ENCODE data around the gene GINS3.

GINS3 gene

GRCh38 chr16:58426966-58427365 is 34.7 kb downstream of the GINS3 start:
- peak in 3 of 4 experiments; percentile 23 to 47 (median 32) for DNase-seq

GRCh38 chr16:58428621-58429542 is 36.6 kb downstream of the GINS3 start:
- no peak for DNase-seq

- no peak for DNase-seq
Observed at GRCh38 chr16:58430718-58431117, 38.4 kb downstream of the GINS3 start.

GRCh38 chr16:58433569-58433951 is 41.3 kb downstream of the GINS3 start:
- no peak for DNase-seq

DNA sequence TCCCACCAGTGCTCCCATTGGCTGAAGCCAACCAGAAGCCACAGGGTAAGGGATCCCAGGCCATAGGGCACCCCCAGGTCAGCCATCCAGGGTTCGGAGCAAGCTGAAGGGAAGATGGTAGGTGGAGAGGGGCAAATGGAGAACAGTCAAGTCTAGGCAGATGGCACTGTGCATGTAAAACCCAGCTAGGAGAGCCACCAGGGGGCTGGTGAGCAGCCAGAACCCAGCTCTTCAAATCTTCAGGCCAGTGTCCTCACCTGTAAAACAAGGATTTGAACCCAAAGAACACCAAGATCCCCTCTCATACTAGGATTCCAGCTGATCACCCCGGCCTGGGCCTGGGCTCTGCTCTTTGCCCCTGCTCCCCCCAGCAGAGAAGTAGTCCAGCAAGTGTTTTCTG is 43.5 kb downstream of the GINS3 start:
- no peak for DNase-seq

- DNase-seq: no peak
Observed at GRCh38 chr16:58440131-58440530, 47.9 kb downstream of the GINS3 start.

- DNase-seq: no peak
Observed at GRCh38 chr16:58442547-58442946, 50.3 kb downstream of the GINS3 start.

DNA sequence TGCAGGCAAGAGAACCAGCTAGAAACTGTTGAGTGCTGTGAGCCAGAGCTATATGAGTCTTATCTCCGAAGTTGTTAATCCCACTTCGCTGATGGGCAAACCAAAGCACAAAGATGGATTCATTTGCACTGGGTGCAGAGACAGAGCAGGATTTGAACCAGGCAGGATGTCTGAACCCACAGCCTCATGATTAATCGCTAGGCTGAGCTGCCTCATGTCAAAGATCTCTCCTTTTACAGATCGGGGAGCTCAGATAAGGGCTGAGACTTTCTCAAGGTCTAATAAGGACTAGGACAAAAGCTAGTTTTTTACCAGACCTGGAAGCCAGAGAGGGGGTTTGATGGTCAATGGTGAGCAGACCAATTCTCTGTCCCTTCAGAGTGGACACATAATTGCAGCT is 51.5 kb downstream of the GINS3 start:
- no peak for DNase-seq

DNA sequence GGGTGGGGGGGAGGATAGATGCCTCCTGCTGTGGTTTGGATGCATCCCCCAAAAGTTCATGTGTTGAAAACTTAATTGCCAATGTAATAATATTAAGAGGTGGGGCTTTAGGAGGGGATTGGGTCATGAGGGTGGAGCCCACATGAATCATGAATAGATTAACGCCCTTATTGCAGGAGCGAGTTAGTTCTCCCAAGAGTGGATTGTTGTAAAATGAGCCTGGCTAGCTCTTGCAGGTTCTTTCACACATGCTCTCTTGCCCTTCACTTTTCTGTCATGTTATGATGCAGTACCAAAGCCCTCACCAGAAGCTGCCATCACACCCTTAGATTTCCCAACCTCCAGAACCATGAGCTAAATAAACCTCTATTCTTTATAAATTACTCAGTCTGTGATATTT is 52.0 kb downstream of the GINS3 start:
- no peak for DNase-seq

DNA sequence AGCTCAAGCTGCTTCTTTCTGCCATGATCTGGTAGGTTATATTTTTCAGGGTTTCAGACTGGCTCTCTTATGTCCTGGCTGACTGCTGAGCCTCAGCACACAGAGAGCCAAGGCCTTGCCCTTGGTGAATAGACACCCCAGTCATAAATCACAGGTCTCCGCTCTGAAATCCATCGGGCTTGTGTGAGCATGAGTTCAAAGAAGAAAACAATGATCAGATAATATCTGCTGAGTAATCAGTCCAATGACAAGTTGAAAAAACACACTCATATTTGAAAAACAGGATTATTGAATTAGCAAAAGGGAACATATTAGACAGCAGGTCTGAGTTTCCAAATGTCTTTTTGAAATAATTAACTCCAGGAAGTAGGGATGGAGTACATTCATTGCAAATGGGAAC is 56.6 kb downstream of the GINS3 start:
- DNase-seq: no peak

- DNase-seq: no peak
Observed at GRCh38 chr16:58449306-58449705, 57.0 kb downstream of the GINS3 start.

DNA sequence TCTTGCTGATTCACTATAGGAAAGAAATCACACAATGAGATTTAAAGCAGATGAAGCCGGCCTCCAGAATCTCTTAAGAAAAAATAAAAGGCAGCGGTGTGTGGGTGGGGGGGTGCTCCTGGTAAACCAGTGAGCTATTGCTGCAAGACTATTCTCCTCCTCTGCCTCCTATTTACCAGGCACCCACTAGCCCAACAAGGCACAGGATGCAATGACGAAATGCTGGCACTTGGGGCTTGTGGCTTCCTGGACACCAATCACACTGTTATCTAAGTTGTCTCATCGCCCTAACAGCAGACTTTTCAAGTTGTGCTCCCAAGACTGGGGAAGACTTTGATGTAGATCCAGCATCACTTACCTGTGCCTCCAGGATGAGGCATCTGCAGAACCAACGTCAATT is 57.5 kb downstream of the GINS3 start:
- peak in 3 of 4 experiments; percentile 26 to 38 (median 32) for DNase-seq

DNA sequence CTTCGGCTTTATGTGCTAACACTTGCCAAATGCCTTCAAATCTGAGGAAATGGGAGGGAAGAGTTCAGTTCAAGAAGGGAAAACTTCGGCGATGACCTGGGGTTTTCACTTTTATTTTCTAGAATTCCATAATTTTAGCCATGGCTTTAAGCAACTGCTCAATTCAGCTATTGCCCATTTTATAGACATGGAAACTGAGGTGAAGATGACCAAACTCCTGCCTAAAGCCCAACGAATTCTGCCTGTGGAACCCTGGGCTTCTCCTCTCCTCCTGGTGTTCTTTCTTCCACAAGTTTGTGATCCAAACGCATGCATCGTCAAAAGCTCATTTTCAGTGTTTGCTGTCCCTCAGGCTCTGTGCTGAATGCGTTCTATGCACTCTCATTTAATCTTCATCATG is 58.3 kb downstream of the GINS3 start:
- no peak for DNase-seq

- DNase-seq: peak in 1 of 4 experiments; percentile 25
Observed at GRCh38 chr16:58451265-58451689, 59.0 kb downstream of the GINS3 start.

- peak; percentile 20 to 72 (median 56) for DNase-seq
Observed at GRCh38 chr16:58451945-58452401, 59.7 kb downstream of the GINS3 start.

- no peak for DNase-seq
Observed at GRCh38 chr16:58452640-58453039, 60.4 kb downstream of the GINS3 start.

DNA sequence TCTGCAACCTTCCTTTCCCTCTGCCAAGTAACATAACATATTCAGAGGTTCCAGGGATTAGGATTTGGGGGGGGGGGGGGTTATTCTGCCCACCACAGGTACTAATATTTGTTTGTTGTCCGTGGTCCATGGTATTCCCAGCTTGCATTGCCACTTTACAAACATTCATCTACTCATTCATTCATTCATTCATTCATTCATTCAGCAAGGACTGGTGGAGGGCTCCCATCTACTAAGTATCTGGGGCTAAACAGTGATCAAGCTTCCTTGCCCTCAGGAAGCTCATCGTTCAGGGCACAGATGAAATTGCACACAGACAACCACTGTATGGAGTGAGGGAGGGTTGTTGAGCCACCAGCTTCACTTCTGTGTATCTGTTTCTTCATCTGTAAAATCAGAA is 61.9 kb downstream of the GINS3 start:
- no peak for DNase-seq

DNA sequence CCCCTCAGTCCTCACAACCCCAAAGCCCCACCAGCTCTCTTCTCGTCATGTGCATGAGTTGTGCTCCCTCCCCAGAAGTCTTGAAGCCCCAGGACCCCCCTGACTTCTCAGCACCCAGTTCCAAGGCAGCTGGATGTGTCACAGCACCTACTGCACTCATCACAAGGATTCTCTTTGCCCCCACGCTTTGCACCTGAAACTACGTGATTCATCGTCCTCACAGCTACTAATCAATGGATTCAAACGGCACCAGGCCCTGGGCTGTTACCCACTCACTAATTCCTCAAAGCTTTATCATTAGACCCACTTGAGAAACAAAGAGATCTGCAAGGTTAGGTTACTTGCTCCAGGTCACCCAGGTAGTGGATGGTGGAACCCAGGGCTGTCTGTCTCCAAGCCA is 62.6 kb downstream of the GINS3 start:
- DNase-seq: no peak
